NB4 (cell line): Measurements from ENCODE around the gene OSBPL7.

Experiments used
- DNase-seq: peaks from one replicate; pipeline ENCODE4 v3.0.0; 2010; ENCODE audit warnings: low read depth
- H3K4me3 ChIP-seq: one replicate; pipeline ENCODE4 v1.5.1; 2011; ENCODE audit warnings: mild to moderate bottlenecking, low read depth, low read length, moderate library complexity
- CTCF ChIP-seq: IDR thresholded peaks from one replicate; pipeline ENCODE4 v1.5.1; 2012; ENCODE audit warnings: low read depth, low read length
- MAX ChIP-seq: IDR thresholded peaks from 2 replicates; pipeline ENCODE4 v1.6.1; 2011; ENCODE audit warnings: low read depth, low read length
- MYC ChIP-seq: IDR thresholded peaks from 2 replicates; pipeline ENCODE4 v1.6.1; 2011; ENCODE audit warnings: low read depth, low read length
- POLR2A ChIP-seq: IDR thresholded peaks from 2 replicates; pipeline ENCODE4 v1.6.1; 2011; ENCODE audit warnings: mild to moderate bottlenecking; ENCODE audit not compliant: insufficient read length; ENCODE audit errors: extremely low read depth

Gene OSBPL7

GRCh38 chr17:47810901-47811635, 10.5 kb downstream of the OSBPL7 start:
- H3K4me3 ChIP-seq: no peak overlapping the region
- no peak for DNase-seq
- no peak for TF ChIP-seq CTCF
- no peak for TF ChIP-seq MAX
- TF ChIP-seq POLR2A: no peak

GRCh38 chr17:47810200-47810821, 11.3 kb downstream of the OSBPL7 start:
- TF ChIP-seq MYC (no peak), POLR2A (no peak)
- no peak overlapping the region for H3K4me3 ChIP-seq
- no peak for DNase-seq

GRCh38 chr17:47808830-47809480, 12.6 kb downstream of the OSBPL7 start:
- DNase-seq: no peak
- TF ChIP-seq POLR2A (no peak), CTCF (no peak), MAX (no peak), MYC (no peak)
- H3K4me3 ChIP-seq: no peak overlapping the region

GRCh38 chr17:47808036-47808829, 13.4 kb downstream of the OSBPL7 start:
- TF ChIP-seq MYC (no peak), MAX (no peak), CTCF (no peak), POLR2A (no peak)
- no peak for DNase-seq
- H3K4me3 ChIP-seq: no peak overlapping the region

GRCh38 chr17:47807421-47807820, 14.2 kb downstream of the OSBPL7 start:
- no peak for DNase-seq
- no peak for TF ChIP-seq MYC
- TF ChIP-seq MAX: no peak
- TF ChIP-seq POLR2A: no peak
- no peak for TF ChIP-seq CTCF
- H3K4me3 ChIP-seq: no peak overlapping the region

- no peak overlapping the region for H3K4me3 ChIP-seq
- no peak for DNase-seq
- TF ChIP-seq MYC: no peak
These were observed 14.7 kb downstream of the OSBPL7 start for GRCh38 chr17:47806913-47807255.
